Measurements from ENCODE around the gene MICU2.

The MICU2 gene

GRCh38 chr13:21625366-21625765, 21.4 kb upstream of the MICU2 start:
- Histone ChIP-seq H3K4me3 (ENCODE audit: low read length in 2 of 2) (no peak overlapping the region), H2AK5ac (ENCODE audit: low read depth, low read length) (no peak overlapping the region), H3K79me1 (ENCODE audit: low read depth, low read length) (no peaks in the 10 kb centered on the region), H3K14ac (ENCODE audit: low read length) (no peak overlapping the region), H3K23ac (ENCODE audit: low read depth, low read length, poor library complexity) (no peak overlapping the region), H2BK5ac (ENCODE audit: low read length) (no peak overlapping the region), H3K27me3 (ENCODE audit: control insufficient read depth in 3 of 3, insufficient read depth in 3 of 3, low read depth in 1 of 3, low read length in 3 of 3) (no peaks in the 10 kb centered on the region), H3K18ac (ENCODE audit: low read length) (no peak overlapping the region), H2BK15ac (ENCODE audit: low read length) (no peak overlapping the region), H4K8ac (ENCODE audit: low read depth, low read length) (no peak overlapping the region), H4K91ac (ENCODE audit: low read depth, low read length, poor library complexity) (no peak overlapping the region), H3K4me1 (ENCODE audit: control insufficient read depth in 2 of 2, insufficient read depth in 1 of 2, low read depth in 1 of 2, low read length in 2 of 2) (no peaks in the 10 kb centered on the region), H3K4ac (ENCODE audit: low read length) (no peak overlapping the region), H3K27ac (replicated peaks; ENCODE audit: low read length) (no peak overlapping the region), H3K9ac (ENCODE audit: low read depth, low read length, poor library complexity) (no peak overlapping the region), H3K4me2 (ENCODE audit: insufficient read depth, low read length, poor library complexity, severe bottlenecking) (no peak overlapping the region), H3K9me3 (replicated peaks in 1 of 2; ENCODE audit: control insufficient read depth in 2 of 2, insufficient read depth in 1 of 2, low read depth in 1 of 2, low read length in 2 of 2) (no peaks in the 10 kb centered on the region), H2BK120ac (ENCODE audit: low read depth, low read length) (no peak overlapping the region), H2BK12ac (ENCODE audit: low read length) (no peak overlapping the region), H3K36me3 (replicated peaks in 1 of 2; ENCODE audit: control insufficient read depth in 2 of 2, insufficient read depth in 2 of 2, low read length in 2 of 2) (no peaks in the 10 kb centered on the region), H2AFZ (ENCODE audit: low read length) (no peak overlapping the region)
- no CpG with 5 or more reads among the region's 8 CpGs for WGBS, 2 donors (ENCODE audit: extremely low coverage in 2 of 2, insufficient read length in 2 of 2, insufficient replicate concordance in 1 of 2)
- no peak for DNase-seq (ENCODE audit: low spot score)

GRCh38 chr13:21620861-21621260, 16.9 kb upstream of the MICU2 start:
- Histone ChIP-seq H3K4me1 (ENCODE audit: control insufficient read depth in 2 of 2, insufficient read depth in 1 of 2, low read depth in 1 of 2, low read length in 2 of 2) (peaks cover 2 to 8% of the 10 kb centered on the region in 2 donors), H2AFZ (ENCODE audit: low read length) (no peak overlapping the region), H4K91ac (ENCODE audit: low read depth, low read length, poor library complexity) (no peak overlapping the region), H3K4me3 (ENCODE audit: low read length in 2 of 2) (no peak overlapping the region), H3K27ac (replicated peaks; ENCODE audit: low read length) (no peak overlapping the region), H3K14ac (ENCODE audit: low read length) (no peak overlapping the region), H3K4ac (ENCODE audit: low read length) (no peak overlapping the region), H2AK5ac (ENCODE audit: low read depth, low read length) (no peak overlapping the region), H2BK120ac (ENCODE audit: low read depth, low read length) (no peak overlapping the region), H3K36me3 (replicated peaks in 1 of 2; ENCODE audit: control insufficient read depth in 2 of 2, insufficient read depth in 2 of 2, low read length in 2 of 2) (no peaks in the 10 kb centered on the region), H3K9me3 (replicated peaks in 1 of 2; ENCODE audit: control insufficient read depth in 2 of 2, insufficient read depth in 1 of 2, low read depth in 1 of 2, low read length in 2 of 2) (no peaks in the 10 kb centered on the region), H3K9ac (ENCODE audit: low read depth, low read length, poor library complexity) (no peak overlapping the region), H2BK5ac (ENCODE audit: low read length) (no peak overlapping the region), H3K79me1 (ENCODE audit: low read depth, low read length) (no peaks in the 10 kb centered on the region), H3K23ac (ENCODE audit: low read depth, low read length, poor library complexity) (no peak overlapping the region), H2BK15ac (ENCODE audit: low read length) (no peak overlapping the region), H2BK12ac (ENCODE audit: low read length) (no peak overlapping the region), H4K8ac (ENCODE audit: low read depth, low read length) (no peak overlapping the region), H3K18ac (ENCODE audit: low read length) (no peak overlapping the region), H3K27me3 (ENCODE audit: control insufficient read depth in 3 of 3, insufficient read depth in 3 of 3, low read depth in 1 of 3, low read length in 3 of 3) (no peaks in the 10 kb centered on the region), H3K4me2 (ENCODE audit: insufficient read depth, low read length, poor library complexity, severe bottlenecking) (no peak overlapping the region)
- WGBS, 2 donors (ENCODE audit: extremely low coverage in 2 of 2, insufficient read length in 2 of 2, insufficient replicate concordance in 1 of 2), result no CpG with 5 or more reads among the region's 3 CpGs
- DNase-seq (ENCODE audit: low spot score), result no peak

GRCh38 chr13:21619633-21620220, 15.8 kb upstream of the MICU2 start:
- H3K79me1 ChIP-seq (ENCODE audit: low read depth, low read length), result no peaks in the 10 kb centered on the region
- no peak overlapping the region for H4K91ac ChIP-seq (ENCODE audit: low read depth, low read length, poor library complexity)
- no peak overlapping the region for H3K4ac ChIP-seq (ENCODE audit: low read length)
- no peak overlapping the region for H3K4me2 ChIP-seq (ENCODE audit: insufficient read depth, low read length, poor library complexity, severe bottlenecking)
- no peaks in the 10 kb centered on the region for H3K27me3 ChIP-seq (ENCODE audit: control insufficient read depth in 3 of 3, insufficient read depth in 3 of 3, low read depth in 1 of 3, low read length in 3 of 3)
- DNase-seq (ENCODE audit: low spot score), result no peak
- no peak overlapping the region for H2BK12ac ChIP-seq (ENCODE audit: low read length)
- H3K14ac ChIP-seq (ENCODE audit: low read length), result no peak overlapping the region
- no peak overlapping the region for H3K27ac ChIP-seq (replicated peaks; ENCODE audit: low read length)
- no peak overlapping the region for H3K9ac ChIP-seq (ENCODE audit: low read depth, low read length, poor library complexity)
- no peak overlapping the region for H4K8ac ChIP-seq (ENCODE audit: low read depth, low read length)
- H2AK5ac ChIP-seq (ENCODE audit: low read depth, low read length), result no peak overlapping the region
- peak overlapping the region in 1 of 2 donors; percentile 14 for H3K4me3 ChIP-seq (ENCODE audit: low read length in 2 of 2)
- H3K9me3 ChIP-seq (replicated peaks in 1 of 2; ENCODE audit: control insufficient read depth in 2 of 2, insufficient read depth in 1 of 2, low read depth in 1 of 2, low read length in 2 of 2), result no peaks in the 10 kb centered on the region
- H3K36me3 ChIP-seq (replicated peaks in 1 of 2; ENCODE audit: control insufficient read depth in 2 of 2, insufficient read depth in 2 of 2, low read length in 2 of 2), result no peaks in the 10 kb centered on the region
- H2AFZ ChIP-seq (ENCODE audit: low read length), result no peak overlapping the region
- no CpG with 5 or more reads among the region's 3 CpGs for WGBS, 2 donors (ENCODE audit: extremely low coverage in 2 of 2, insufficient read length in 2 of 2, insufficient replicate concordance in 1 of 2)
- no peak overlapping the region for H3K18ac ChIP-seq (ENCODE audit: low read length)
- H2BK15ac ChIP-seq (ENCODE audit: low read length), result no peak overlapping the region
- peaks cover 2 to 8% of the 10 kb centered on the region in 2 donors for H3K4me1 ChIP-seq (ENCODE audit: control insufficient read depth in 2 of 2, insufficient read depth in 1 of 2, low read depth in 1 of 2, low read length in 2 of 2)
- no peak overlapping the region for H3K23ac ChIP-seq (ENCODE audit: low read depth, low read length, poor library complexity)
- no peak overlapping the region for H2BK5ac ChIP-seq (ENCODE audit: low read length)
- H2BK120ac ChIP-seq (ENCODE audit: low read depth, low read length), result no peak overlapping the region

DNA sequence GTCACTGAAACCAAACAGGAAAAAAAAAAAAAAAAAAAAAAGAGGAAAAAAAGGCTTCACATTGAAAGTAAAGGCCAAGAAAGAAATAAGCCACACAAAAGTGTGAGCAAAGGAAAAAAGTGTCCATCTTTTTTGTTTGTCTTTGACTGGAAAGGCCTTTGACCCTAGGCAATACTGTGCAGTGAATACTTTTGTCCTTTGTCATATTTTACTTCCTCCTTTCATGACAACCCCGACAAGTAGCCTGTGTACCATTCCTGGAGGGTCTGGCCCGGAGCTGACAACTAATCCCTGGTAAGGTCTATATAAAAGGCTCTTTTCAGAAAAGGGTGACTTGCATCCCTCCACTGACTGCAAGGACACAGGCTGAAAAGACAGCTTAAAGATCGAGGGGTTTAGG, 12.9 kb upstream of the MICU2 start:
- Histone ChIP-seq H4K91ac (ENCODE audit: low read depth, low read length, poor library complexity) (no peak overlapping the region), H4K8ac (ENCODE audit: low read depth, low read length) (no peak overlapping the region), H3K4me3 (ENCODE audit: low read length in 2 of 2) (peak overlapping the region in 1 of 2 donors; percentile 8), H2BK120ac (ENCODE audit: low read depth, low read length) (no peak overlapping the region), H3K18ac (ENCODE audit: low read length) (no peak overlapping the region), H2AFZ (ENCODE audit: low read length) (peak overlapping the region; percentile 73), H3K9ac (ENCODE audit: low read depth, low read length, poor library complexity) (no peak overlapping the region), H3K14ac (ENCODE audit: low read length) (no peak overlapping the region), H3K79me1 (ENCODE audit: low read depth, low read length) (no peaks in the 10 kb centered on the region), H3K27ac (replicated peaks; ENCODE audit: low read length) (no peak overlapping the region), H2BK15ac (ENCODE audit: low read length) (no peak overlapping the region), H2BK5ac (ENCODE audit: low read length) (no peak overlapping the region), H3K27me3 (ENCODE audit: control insufficient read depth in 3 of 3, insufficient read depth in 3 of 3, low read depth in 1 of 3, low read length in 3 of 3) (no peaks in the 10 kb centered on the region), H3K23ac (ENCODE audit: low read depth, low read length, poor library complexity) (no peak overlapping the region), H3K4me1 (ENCODE audit: control insufficient read depth in 2 of 2, insufficient read depth in 1 of 2, low read depth in 1 of 2, low read length in 2 of 2) (peaks cover 2 to 8% of the 10 kb centered on the region in 2 donors), H3K9me3 (replicated peaks in 1 of 2; ENCODE audit: control insufficient read depth in 2 of 2, insufficient read depth in 1 of 2, low read depth in 1 of 2, low read length in 2 of 2) (no peaks in the 10 kb centered on the region), H2BK12ac (ENCODE audit: low read length) (no peak overlapping the region), H3K4me2 (ENCODE audit: insufficient read depth, low read length, poor library complexity, severe bottlenecking) (no peak overlapping the region), H3K36me3 (replicated peaks in 1 of 2; ENCODE audit: control insufficient read depth in 2 of 2, insufficient read depth in 2 of 2, low read length in 2 of 2) (no peaks in the 10 kb centered on the region), H3K4ac (ENCODE audit: low read length) (no peak overlapping the region), H2AK5ac (ENCODE audit: low read depth, low read length) (no peak overlapping the region)
- no CpG with 5 or more reads among the region's 3 CpGs for WGBS, 2 donors (ENCODE audit: extremely low coverage in 2 of 2, insufficient read length in 2 of 2, insufficient replicate concordance in 1 of 2)
- no peak for DNase-seq (ENCODE audit: low spot score)
